IMR-90 (cell line): Measurements from ENCODE around the gene DUSP22. TPM values are rescaled to one million over a fixed set of nuclear protein-coding genes. Genes with fewer than 3 reads are reported as not detected.

ENCODE experiments used
- ATAC-seq: fragments of 200-7000 bp; cut with Tn5 transposase; 2 replicates; pipeline ENCODE4 v1.9.1; 2020; ENCODE audit warnings: low read depth, mild to moderate bottlenecking, moderate library complexity
- BruUV-seq: library from RNA; stranded (reverse); fragments of 400-500 nt; replicated peaks from 2 replicates; lab custom pipeline; 2021; lab: Mats Ljungman, UMichigan
- CTCF ChIA-PET: fragments of 300-600 bp; formaldehyde crosslinking; extraction: SDS; loops from one replicate; lab custom pipeline; 2021; ENCODE audit warnings: antibody characterized with exemption; lab: Yijun Ruan, JAX
- POLR2A ChIA-PET: fragments of 300-600 bp; sonication (Branson Sonifier 250); formaldehyde crosslinking; loops from one replicate; lab custom pipeline; 2022; ENCODE audit warnings: antibody characterized with exemption; ENCODE audit not compliant: unreplicated experiment; lab: Charles Lee
- DNase-seq: peaks from one replicate; pipeline ENCODE4 v3.0.0; 2013
- H2AFZ ChIP-seq: replicated peaks from 2 replicates; pipeline ENCODE3; 2013; ENCODE audit warnings: low read length, mild to moderate bottlenecking; ENCODE audit not compliant: poor library complexity
- H2AK5ac ChIP-seq: 2 replicates; pipeline ENCODE4 v1.6.1; 2013; ENCODE audit warnings: low read depth, low read length, inconsistent platforms
- H2AK9ac ChIP-seq: replicated peaks from 2 replicates; pipeline ENCODE3; 2013; ENCODE audit warnings: mild to moderate bottlenecking, low read depth, low read length, moderate library complexity; ENCODE audit not compliant: poor library complexity
- H2BK120ac ChIP-seq: 2 replicates; pipeline ENCODE4 v1.6.1; 2013; ENCODE audit warnings: low read depth, low read length, inconsistent platforms
- H2BK15ac ChIP-seq: 3 replicates; pipeline ENCODE4 v1.6.1; 2013; ENCODE audit warnings: low read depth, low read length, inconsistent platforms
- H2BK20ac ChIP-seq: 2 replicates; pipeline ENCODE4 v1.6.1; 2013; ENCODE audit warnings: low read depth, mild to moderate bottlenecking, inconsistent platforms, low read length, moderate library complexity
- H2BK5ac ChIP-seq: 2 replicates; pipeline ENCODE4 v1.6.1; 2013; ENCODE audit warnings: mild to moderate bottlenecking, low read depth, low read length, inconsistent platforms; ENCODE audit not compliant: poor library complexity, severe bottlenecking
- H3K14ac ChIP-seq: replicated peaks from 2 replicates; pipeline ENCODE4 v1.6.1; 2013; ENCODE audit warnings: low read depth, low read length, inconsistent platforms
- H3K18ac ChIP-seq: 2 replicates; pipeline ENCODE4 v1.6.1; 2013; ENCODE audit warnings: low read depth, low read length, control low read depth
- H3K23ac ChIP-seq: 2 replicates; pipeline ENCODE4 v1.6.1; 2013; ENCODE audit warnings: low read depth, low read length, inconsistent platforms
- H3K27ac ChIP-seq: 2 replicates; pipeline ENCODE4 v1.5.1; 2013; ENCODE audit warnings: mild to moderate bottlenecking, control low read depth, low read length; ENCODE audit not compliant: insufficient read depth
- H3K27me3 ChIP-seq: 2 replicates; pipeline ENCODE4 v1.6.1; 2013; ENCODE audit warnings: low read length; ENCODE audit not compliant: control insufficient read depth, insufficient read depth
- H3K36me3 ChIP-seq: 2 replicates; pipeline ENCODE4 v1.6.1; 2013; ENCODE audit warnings: low read length, mixed read lengths; ENCODE audit not compliant: control insufficient read depth, insufficient read depth
- H3K4ac ChIP-seq: 2 replicates; pipeline ENCODE4 v1.6.1; 2013; ENCODE audit warnings: low read depth, low read length, inconsistent platforms
- H3K4me1 ChIP-seq: 2 replicates; pipeline ENCODE4 v1.6.1; 2013; ENCODE audit warnings: low read length, mixed read lengths; ENCODE audit not compliant: control insufficient read depth, insufficient read depth
- H3K4me2 ChIP-seq: 2 replicates; pipeline ENCODE4 v1.6.1; 2013; ENCODE audit warnings: low read depth, mild to moderate bottlenecking, control low read depth, low read length, moderate library complexity
- H3K4me3 ChIP-seq: 2 replicates; pipeline ENCODE4 v1.5.1; 2013; ENCODE audit warnings: low read depth, mild to moderate bottlenecking, control low read depth, low read length, moderate library complexity; ENCODE audit not compliant: insufficient read depth
- H3K56ac ChIP-seq: 2 replicates; pipeline ENCODE4 v1.6.1; 2013; ENCODE audit warnings: low read length, inconsistent platforms; ENCODE audit not compliant: insufficient read depth; ENCODE audit errors: extremely low read depth
- H3K79me1 ChIP-seq, 2 experiments: 2 replicates each; pipeline ENCODE4 v1.6.1; 2013; ENCODE audit warnings: low read length in 2 of 2, inconsistent platforms in 1 of 2, low read depth in 1 of 2
- H3K9ac ChIP-seq: 2 replicates; pipeline ENCODE4 v1.6.1; 2013; ENCODE audit warnings: low read depth, low read length, control low read depth
- H3K9me1 ChIP-seq: 2 replicates; pipeline ENCODE4 v1.6.1; 2013; ENCODE audit warnings: low read length, inconsistent platforms; ENCODE audit not compliant: insufficient read depth
- H3K9me3 ChIP-seq: 2 replicates; pipeline ENCODE4 v1.6.1; 2013; ENCODE audit warnings: low read length; ENCODE audit not compliant: control insufficient read depth, insufficient read depth
- H4K20me1 ChIP-seq: 2 replicates; pipeline ENCODE4 v1.6.1; 2013; ENCODE audit warnings: low read length, inconsistent platforms; ENCODE audit not compliant: insufficient read depth
- H4K5ac ChIP-seq: 2 replicates; pipeline ENCODE4 v1.6.1; 2013; ENCODE audit warnings: mild to moderate bottlenecking, low read depth, low read length, control low read depth
- H4K8ac ChIP-seq, 2 experiments: 2 replicates each; pipeline ENCODE4 v1.6.1; 2013; ENCODE audit warnings: low read depth in 2 of 2, low read length in 2 of 2, control low read depth in 1 of 2, inconsistent platforms in 1 of 2
- H4K91ac ChIP-seq: 2 replicates; pipeline ENCODE4 v1.6.1; 2013; ENCODE audit warnings: low read depth, low read length, inconsistent platforms; ENCODE audit not compliant: insufficient read depth
- POLR2A ChIP-seq: IDR thresholded peaks from 2 replicates; pipeline ENCODE4 v1.6.1; 2012; ENCODE audit warnings: mild to moderate bottlenecking, low read depth, low read length
- WGBS, 2 experiments: methylation state at CpG; one replicate each; pipeline versions ENCODE4 v1.1.5 to v1.1.7; 2013; ENCODE audit warnings: missing lambda C conversion rate in 2 of 2; ENCODE audit not compliant: insufficient read length in 1 of 2; ENCODE audit errors: extremely low coverage in 2 of 2; 5-methylcytosine and 5-hydroxymethylcytosine counted together
- dilution Hi-C: fragments of 300-500 bp; cut with HindIII; formaldehyde crosslinking; loops from one replicate; pipeline ENCODE4 v1.14.3; 2018; ENCODE audit warnings: low sequenced_read_pairs; ENCODE audit not compliant: unreplicated experiment
- in situ Hi-C: fragments of 300-500 bp; cut with MboI; formaldehyde crosslinking; loops from 3 replicates; pipeline ENCODE4 v1.14.3; 2019; ENCODE audit warnings: low sequenced_read_pairs, inconsistent platforms, mixed read lengths
- intact Hi-C: fragments of 100-400 bp; cut with micrococcal nuclease; formaldehyde crosslinking; loops from 2 replicates; pipeline ENCODE4 v1.10.0; 2022
- polyA plus RNA-seq, 3 experiments: library from polyadenylated mRNA; depleted of rRNA; stranded (reverse); fragments of >200 nt; gene quantifications; 2 replicates each; pipeline ENCODE4 v1.2.3, GENCODE V29; 2012; ENCODE audit warnings: low replicate concordance in 1 of 3
- total RNA-seq: library from RNA; depleted of rRNA; stranded (reverse); fragments of >200 nt; gene quantifications from 2 replicates; pipeline ENCODE4 v1.2.3, GENCODE V29; 2012

Gene DUSP22
- total and polyA plus RNA-seq, 2 of the 4 experiments (the other 2 are of a cell fraction): 7.1 to 8.2 TPM

- CTCF ChIA-PET: no interaction called here
- intact Hi-C loops: no loop called here
- Histone ChIP-seq H2AFZ (no peak overlapping the region), H3K27ac (no peak overlapping the region), H4K20me1 (no peaks in the 10 kb centered on the region), H2BK20ac (no peak overlapping the region), H2AK9ac (no peak overlapping the region), H3K18ac (no peak overlapping the region), H3K9me3 (peaks cover 12% of the 10 kb centered on the region), H4K5ac (no peak overlapping the region), H3K79me1 (no peaks in the 10 kb centered on the region), H4K8ac (no peak overlapping the region), H4K91ac (no peak overlapping the region), H3K4ac (no peak overlapping the region), H3K56ac (no peak overlapping the region), H2BK15ac (no peak overlapping the region), H3K14ac (no peak overlapping the region), H2BK5ac (no peak overlapping the region), H3K4me2 (no peak overlapping the region), H2AK5ac (no peak overlapping the region), H3K23ac (no peak overlapping the region), H3K36me3 (no peaks in the 10 kb centered on the region), H3K27me3 (peaks cover 38% of the 10 kb centered on the region), H3K9ac (no peak overlapping the region), H3K4me1 (peaks cover 4% of the 10 kb centered on the region; the same call in 1 of the 2 replicates), H3K4me3 (no peak overlapping the region), H3K9me1 (no peaks in the 10 kb centered on the region), H2BK120ac (no peak overlapping the region)
- no peak for DNase-seq
- POLR2A ChIA-PET: no interaction called here
- 79% methylated on average over 17 of the region's 17 CpGs; no CpG with 5 or more reads in 1 of the 2 experiments for WGBS, 2 experiments
- in situ Hi-C loops: no loop called here
- TF ChIP-seq POLR2A: no peak
- no TSS peak for BruUV-seq
- no peak for ATAC-seq
- dilution Hi-C loops: no loop called here
Measured at GRCh38 chr6:381742-382461, 89.6 kb downstream of the DUSP22 start.
